GM23338 (cell line): ENCODE data around the gene FBN3. TPM values are rescaled to one million over a fixed set of nuclear protein-coding genes. Genes with fewer than 3 reads are reported as not detected.
A peak's percentile ranks its signal among the peaks of the same experiment; 100 is the strongest.

Experiments used
- ATAC-seq: fragments of 200-7000 bp; cut with Tn5 transposase; 3 replicates; pipeline ENCODE4 v1.9.1; 2020
- DNase-seq: peaks from one replicate; pipeline ENCODE4 v3.0.0-alpha.2; 2015; ENCODE audit warnings: low spot score
- H2AFZ ChIP-seq: fragments of 200-600 bp; sonication (generic); 2 replicates; pipeline ENCODE4 v1.8.0; 2016; ENCODE audit warnings: antibody characterized with exemption, mild to moderate bottlenecking, moderate library complexity
- H3F3A ChIP-seq: fragments of 200-600 bp; sonication (generic); replicated peaks from 2 replicates; pipeline ENCODE4 v1.8.0; 2017; ENCODE audit warnings: antibody characterized with exemption, mixed run types, low read depth
- H3K27ac ChIP-seq: fragments of 200-600 bp; sonication (generic); 2 replicates; pipeline ENCODE4 v1.6.1; 2016; ENCODE audit warnings: low read depth
- H3K27me3 ChIP-seq: fragments of 200-600 bp; sonication (generic); 2 replicates; pipeline ENCODE4 v1.8.0; 2016; ENCODE audit warnings: mild to moderate bottlenecking, mixed run types, moderate library complexity; ENCODE audit not compliant: insufficient read depth
- H3K36me3 ChIP-seq: fragments of 200-600 bp; sonication (generic); 2 replicates; pipeline ENCODE4 v1.8.0; 2016; ENCODE audit warnings: mild to moderate bottlenecking; ENCODE audit not compliant: insufficient read depth
- H3K4me1 ChIP-seq: fragments of 200-600 bp; sonication (generic); 2 replicates; pipeline ENCODE4 v1.8.0; 2016; ENCODE audit warnings: mild to moderate bottlenecking, moderate library complexity; ENCODE audit not compliant: insufficient read depth
- H3K4me2 ChIP-seq: fragments of 200-600 bp; sonication (generic); 2 replicates; pipeline ENCODE4 v1.7.1; 2017; ENCODE audit warnings: mixed run types
- H3K4me3 ChIP-seq: fragments of 200-600 bp; sonication (generic); 2 replicates; pipeline ENCODE4 v1.6.1; 2016; ENCODE audit warnings: mixed run types
- H3K79me2 ChIP-seq: fragments of 200-600 bp; sonication (generic); replicated peaks from 2 replicates; pipeline ENCODE4 v1.8.0; 2017; ENCODE audit warnings: mild to moderate bottlenecking; ENCODE audit not compliant: insufficient read depth
- H3K9me2 ChIP-seq: fragments of 200-600 bp; sonication (generic); 2 replicates; pipeline ENCODE4 v1.8.0; 2017; ENCODE audit not compliant: insufficient read depth
- H4K20me1 ChIP-seq: fragments of 200-600 bp; sonication (generic); replicated peaks from 2 replicates; pipeline ENCODE4 v1.8.0; 2017; ENCODE audit warnings: mild to moderate bottlenecking; ENCODE audit not compliant: insufficient read depth
- H3K27ac Mint-ChIP-seq: 2 replicates; pipeline ENCODE4 v1.8.0; 2020; ENCODE audit warnings: inconsistent platforms, mild to moderate bottlenecking, moderate library complexity, mixed read lengths
- H3K27me3 Mint-ChIP-seq: 3 replicates; pipeline ENCODE4 v1.8.0; 2022; ENCODE audit warnings: low read depth, mild to moderate bottlenecking, moderate library complexity, mixed read lengths, inconsistent platforms; ENCODE audit not compliant: insufficient read depth, poor library complexity
- H3K36me3 Mint-ChIP-seq: 3 replicates; pipeline ENCODE4 v1.8.0; 2021; ENCODE audit warnings: low read depth, mild to moderate bottlenecking, inconsistent platforms, moderate library complexity, mixed read lengths
- H3K4me1 Mint-ChIP-seq: 3 replicates; pipeline ENCODE4 v1.8.0; 2020; ENCODE audit warnings: mild to moderate bottlenecking, inconsistent platforms, mixed read lengths
- H3K4me3 Mint-ChIP-seq: 3 replicates; pipeline ENCODE4 v1.8.0; 2021; ENCODE audit warnings: moderate library complexity, mild to moderate bottlenecking, inconsistent platforms, mixed read lengths
- H3K9me3 Mint-ChIP-seq: 3 replicates; pipeline ENCODE4 v1.8.0; 2020; ENCODE audit warnings: moderate library complexity, mild to moderate bottlenecking, inconsistent platforms, mixed read lengths
- CREB1 ChIP-seq: fragments of 250-450 bp; sonication (Bioruptor Pico); IDR thresholded peaks from 2 replicates; pipeline ENCODE4 v1.5.0; 2020; ENCODE audit warnings: low read depth, mild to moderate bottlenecking, moderate library complexity
- EZH2 ChIP-seq: fragments of 200-600 bp; sonication (generic); IDR thresholded peaks from one replicate; pipeline ENCODE4 v1.8.0; 2017; ENCODE audit warnings: antibody characterized with exemption, mild to moderate bottlenecking, low read depth; ENCODE audit not compliant: unreplicated experiment
- EZH2phosphoT487 ChIP-seq: fragments of 200-600 bp; sonication (generic); IDR thresholded peaks from one replicate; pipeline ENCODE4 v1.8.1; 2018; ENCODE audit warnings: antibody characterized with exemption; ENCODE audit not compliant: unreplicated experiment
- JUNB ChIP-seq: IDR thresholded peaks from one replicate; pipeline ENCODE4 v1.6.1; 2016; ENCODE audit warnings: antibody characterized with exemption; ENCODE audit not compliant: unreplicated experiment
- NANOG ChIP-seq: IDR thresholded peaks from 2 replicates; pipeline ENCODE4 v1.6.1; 2016; ENCODE audit warnings: antibody characterized with exemption, borderline replicate concordance
- POLR2AphosphoS5 ChIP-seq: IDR thresholded peaks from 2 replicates; pipeline ENCODE4 v1.6.1; 2016; ENCODE audit warnings: antibody characterized with exemption, low read depth
- REST ChIP-seq: IDR thresholded peaks from one replicate; pipeline ENCODE4 v1.6.1; 2018; ENCODE audit warnings: antibody characterized with exemption; ENCODE audit not compliant: unreplicated experiment
- STAT1 ChIP-seq: IDR thresholded peaks from one replicate; pipeline ENCODE4 v1.6.1; 2016; ENCODE audit warnings: antibody characterized with exemption; ENCODE audit not compliant: unreplicated experiment
- ZNF114 ChIP-seq: fragments of 250-450 bp; sonication (Bioruptor Pico); IDR thresholded peaks from 2 replicates; pipeline ENCODE4 v1.5.0; 2020; ENCODE audit warnings: mild to moderate bottlenecking, moderate library complexity
- ZNF331 ChIP-seq: fragments of 250-450 bp; sonication (Bioruptor Pico); IDR thresholded peaks from 2 replicates; pipeline ENCODE4 v1.5.0; 2020; ENCODE audit warnings: low read depth, mild to moderate bottlenecking, moderate library complexity
- polyA plus RNA-seq: library from polyadenylated mRNA; unstranded; fragments of >200 nt; fragmentation: Nextera tagmentation; extraction: Ambion mirVana; gene quantifications from 2 replicates; pipeline ENCODE4 v1.2.1, GENCODE V29; 2016
- total RNA-seq: library from RNA; depleted of rRNA; stranded (reverse); fragments of >200 nt; shearing (Covaris generic); gene quantifications from 2 replicates; pipeline ENCODE4 v1.2.3, GENCODE V29; 2014
- TF ChIP-seq, protein P1 (sequence below), 2 experiments: fragments of 200-600 bp in 1 of 2; sonication (generic) in 1 of 2; conservative IDR thresholded peaks; 2 replicates each; pipeline versions ENCODE4 v1.5.1 to v1.6.1; 2016 to 2017; ENCODE audit warnings: antibody characterized with exemption in 2 of 2, low read depth in 2 of 2, mild to moderate bottlenecking in 2 of 2, moderate library complexity in 1 of 2
- TF ChIP-seq, protein P2 (sequence below): IDR thresholded peaks from 2 replicates; pipeline ENCODE4 v1.6.1; 2016; ENCODE audit warnings: antibody characterized with exemption
- TF ChIP-seq, protein P3 (sequence below): fragments of 250-450 bp; sonication (Bioruptor Pico); IDR thresholded peaks from 2 replicates; pipeline ENCODE4 v1.5.0; 2020; ENCODE audit warnings: mild to moderate bottlenecking, moderate library complexity

FBN3 gene
- total and polyA plus RNA-seq, 2 experiments from 2014 or later: 8.5 to 54.5 TPM

DNA sequence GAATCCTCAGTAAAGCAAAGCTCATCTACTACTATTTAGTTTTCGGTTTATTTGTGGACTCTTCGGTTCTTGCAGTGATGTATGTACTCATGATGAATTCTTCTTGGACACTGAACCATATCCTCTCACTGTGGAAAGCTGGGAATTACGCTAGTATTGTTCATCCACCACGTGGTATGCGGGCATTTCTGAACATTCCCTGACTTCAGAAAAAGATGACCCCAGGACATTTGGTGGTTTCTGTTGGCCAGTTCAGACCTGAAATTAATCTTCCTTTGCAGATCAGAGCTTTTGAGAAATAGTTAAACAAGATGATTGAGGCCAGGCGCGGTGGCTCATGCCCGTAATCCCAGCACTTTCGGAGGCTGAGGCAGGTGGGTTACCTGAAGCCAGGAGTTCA lies 25.3 kb upstream of the FBN3 start:
- no peak for ATAC-seq
- Histone ChIP-seq H3K27me3 (no peaks in the 10 kb centered on the region), H4K20me1 (no peaks in the 10 kb centered on the region), H3K79me2 (no peaks in the 10 kb centered on the region), H3K4me3 (no peak overlapping the region), H3K4me1 (no peaks in the 10 kb centered on the region), H3F3A (no peaks in the 10 kb centered on the region), H2AFZ (peak overlapping the region; percentile 78), H3K27ac (no peak overlapping the region), H3K4me2 (no peak overlapping the region), H3K36me3 (no peaks in the 10 kb centered on the region), H3K9me2 (no peaks in the 10 kb centered on the region)
- H3K4me1 Mint-ChIP-seq: no peaks in the 10 kb centered on the region
- peaks cover 3% of the 10 kb centered on the region for H3K27me3 Mint-ChIP-seq
- no peak for DNase-seq
- no peak overlapping the region for H3K4me3 Mint-ChIP-seq
- H3K9me3 Mint-ChIP-seq: no peaks in the 10 kb centered on the region
- TF ChIP-seq ZNF114 (CRISPR knock-in tag) (no peak), CREB1 (CRISPR knock-in tag) (no peak), ZNF331 (CRISPR knock-in tag) (no peak), STAT1 (no peak), NANOG (no peak), REST (no peak), EZH2 (no peak), JUNB (no peak), EZH2phosphoT487 (no peak), POLR2AphosphoS5 (no peak)
- TF ChIP-seq, protein P1, sequence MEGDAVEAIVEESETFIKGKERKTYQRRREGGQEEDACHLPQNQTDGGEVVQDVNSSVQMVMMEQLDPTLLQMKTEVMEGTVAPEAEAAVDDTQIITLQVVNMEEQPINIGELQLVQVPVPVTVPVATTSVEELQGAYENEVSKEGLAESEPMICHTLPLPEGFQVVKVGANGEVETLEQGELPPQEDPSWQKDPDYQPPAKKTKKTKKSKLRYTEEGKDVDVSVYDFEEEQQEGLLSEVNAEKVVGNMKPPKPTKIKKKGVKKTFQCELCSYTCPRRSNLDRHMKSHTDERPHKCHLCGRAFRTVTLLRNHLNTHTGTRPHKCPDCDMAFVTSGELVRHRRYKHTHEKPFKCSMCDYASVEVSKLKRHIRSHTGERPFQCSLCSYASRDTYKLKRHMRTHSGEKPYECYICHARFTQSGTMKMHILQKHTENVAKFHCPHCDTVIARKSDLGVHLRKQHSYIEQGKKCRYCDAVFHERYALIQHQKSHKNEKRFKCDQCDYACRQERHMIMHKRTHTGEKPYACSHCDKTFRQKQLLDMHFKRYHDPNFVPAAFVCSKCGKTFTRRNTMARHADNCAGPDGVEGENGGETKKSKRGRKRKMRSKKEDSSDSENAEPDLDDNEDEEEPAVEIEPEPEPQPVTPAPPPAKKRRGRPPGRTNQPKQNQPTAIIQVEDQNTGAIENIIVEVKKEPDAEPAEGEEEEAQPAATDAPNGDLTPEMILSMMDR (conservative IDR thresholded peaks at IDR 0.05; ENCODE audit: low read depth in 2 of 2): no peak
- TF ChIP-seq, protein P2, sequence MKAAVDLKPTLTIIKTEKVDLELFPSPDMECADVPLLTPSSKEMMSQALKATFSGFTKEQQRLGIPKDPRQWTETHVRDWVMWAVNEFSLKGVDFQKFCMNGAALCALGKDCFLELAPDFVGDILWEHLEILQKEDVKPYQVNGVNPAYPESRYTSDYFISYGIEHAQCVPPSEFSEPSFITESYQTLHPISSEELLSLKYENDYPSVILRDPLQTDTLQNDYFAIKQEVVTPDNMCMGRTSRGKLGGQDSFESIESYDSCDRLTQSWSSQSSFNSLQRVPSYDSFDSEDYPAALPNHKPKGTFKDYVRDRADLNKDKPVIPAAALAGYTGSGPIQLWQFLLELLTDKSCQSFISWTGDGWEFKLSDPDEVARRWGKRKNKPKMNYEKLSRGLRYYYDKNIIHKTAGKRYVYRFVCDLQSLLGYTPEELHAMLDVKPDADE: no peak
- TF ChIP-seq, protein P3, sequence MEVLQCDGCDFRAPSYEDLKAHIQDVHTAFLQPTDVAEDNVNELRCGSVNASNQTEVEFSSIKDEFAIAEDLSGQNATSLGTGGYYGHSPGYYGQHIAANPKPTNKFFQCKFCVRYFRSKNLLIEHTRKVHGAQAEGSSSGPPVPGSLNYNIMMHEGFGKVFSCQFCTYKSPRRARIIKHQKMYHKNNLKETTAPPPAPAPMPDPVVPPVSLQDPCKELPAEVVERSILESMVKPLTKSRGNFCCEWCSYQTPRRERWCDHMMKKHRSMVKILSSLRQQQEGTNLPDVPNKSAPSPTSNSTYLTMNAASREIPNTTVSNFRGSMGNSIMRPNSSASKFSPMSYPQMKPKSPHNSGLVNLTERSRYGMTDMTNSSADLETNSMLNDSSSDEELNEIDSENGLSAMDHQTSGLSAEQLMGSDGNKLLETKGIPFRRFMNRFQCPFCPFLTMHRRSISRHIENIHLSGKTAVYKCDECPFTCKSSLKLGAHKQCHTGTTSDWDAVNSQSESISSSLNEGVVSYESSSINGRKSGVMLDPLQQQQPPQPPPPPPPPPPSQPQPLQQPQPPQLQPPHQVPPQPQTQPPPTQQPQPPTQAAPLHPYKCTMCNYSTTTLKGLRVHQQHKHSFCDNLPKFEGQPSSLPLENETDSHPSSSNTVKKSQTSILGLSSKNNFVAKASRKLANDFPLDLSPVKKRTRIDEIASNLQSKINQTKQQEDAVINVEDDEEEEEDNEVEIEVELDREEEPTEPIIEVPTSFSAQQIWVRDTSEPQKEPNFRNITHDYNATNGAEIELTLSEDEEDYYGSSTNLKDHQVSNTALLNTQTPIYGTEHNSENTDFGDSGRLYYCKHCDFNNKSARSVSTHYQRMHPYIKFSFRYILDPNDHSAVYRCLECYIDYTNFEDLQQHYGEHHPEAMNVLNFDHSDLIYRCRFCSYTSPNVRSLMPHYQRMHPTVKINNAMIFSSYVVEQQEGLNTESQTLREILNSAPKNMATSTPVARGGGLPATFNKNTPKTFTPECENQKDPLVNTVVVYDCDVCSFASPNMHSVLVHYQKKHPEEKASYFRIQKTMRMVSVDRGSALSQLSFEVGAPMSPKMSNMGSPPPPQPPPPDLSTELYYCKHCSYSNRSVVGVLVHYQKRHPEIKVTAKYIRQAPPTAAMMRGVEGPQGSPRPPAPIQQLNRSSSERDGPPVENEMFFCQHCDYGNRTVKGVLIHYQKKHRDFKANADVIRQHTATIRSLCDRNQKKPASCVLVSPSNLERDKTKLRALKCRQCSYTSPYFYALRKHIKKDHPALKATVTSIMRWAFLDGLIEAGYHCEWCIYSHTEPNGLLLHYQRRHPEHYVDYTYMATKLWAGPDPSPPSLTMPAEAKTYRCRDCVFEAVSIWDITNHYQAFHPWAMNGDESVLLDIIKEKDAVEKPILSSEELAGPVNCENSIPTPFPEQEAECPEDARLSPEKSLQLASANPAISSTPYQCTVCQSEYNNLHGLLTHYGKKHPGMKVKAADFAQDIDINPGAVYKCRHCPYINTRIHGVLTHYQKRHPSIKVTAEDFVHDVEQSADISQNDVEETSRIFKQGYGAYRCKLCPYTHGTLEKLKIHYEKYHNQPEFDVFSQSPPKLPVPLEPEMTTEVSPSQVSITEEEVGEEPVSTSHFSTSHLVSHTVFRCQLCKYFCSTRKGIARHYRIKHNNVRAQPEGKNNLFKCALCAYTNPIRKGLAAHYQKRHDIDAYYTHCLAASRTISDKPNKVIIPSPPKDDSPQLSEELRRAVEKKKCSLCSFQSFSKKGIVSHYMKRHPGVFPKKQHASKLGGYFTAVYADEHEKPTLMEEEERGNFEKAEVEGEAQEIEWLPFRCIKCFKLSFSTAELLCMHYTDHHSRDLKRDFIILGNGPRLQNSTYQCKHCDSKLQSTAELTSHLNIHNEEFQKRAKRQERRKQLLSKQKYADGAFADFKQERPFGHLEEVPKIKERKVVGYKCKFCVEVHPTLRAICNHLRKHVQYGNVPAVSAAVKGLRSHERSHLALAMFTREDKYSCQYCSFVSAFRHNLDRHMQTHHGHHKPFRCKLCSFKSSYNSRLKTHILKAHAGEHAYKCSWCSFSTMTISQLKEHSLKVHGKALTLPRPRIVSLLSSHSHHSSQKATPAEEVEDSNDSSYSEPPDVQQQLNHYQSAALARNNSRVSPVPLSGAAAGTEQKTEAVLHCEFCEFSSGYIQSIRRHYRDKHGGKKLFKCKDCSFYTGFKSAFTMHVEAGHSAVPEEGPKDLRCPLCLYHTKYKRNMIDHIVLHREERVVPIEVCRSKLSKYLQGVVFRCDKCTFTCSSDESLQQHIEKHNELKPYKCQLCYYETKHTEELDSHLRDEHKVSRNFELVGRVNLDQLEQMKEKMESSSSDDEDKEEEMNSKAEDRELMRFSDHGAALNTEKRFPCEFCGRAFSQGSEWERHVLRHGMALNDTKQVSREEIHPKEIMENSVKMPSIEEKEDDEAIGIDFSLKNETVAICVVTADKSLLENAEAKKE (CRISPR knock-in tag): no peak
- H3K27ac Mint-ChIP-seq: no peak overlapping the region
- no peaks in the 10 kb centered on the region for H3K36me3 Mint-ChIP-seq
